Activated CD8-positive, alpha-beta memory T cell treated with anti-CD3 and anti-CD28 coated beads, Interleukin-2, amount 50 U/mL, for 48 hours (primary cell): Measurements from ENCODE around the gene CCDC174.
"Not testable (repeated sequence)": the region's sequence is repeated elsewhere in the genome, so short reads cannot be mapped to it uniquely, and the experiment has no call there.

Experiments
- DNase-seq: peaks from one replicate; pipeline ENCODE4 v3.0.0-alpha.2; 2020

The CCDC174 gene

DNA sequence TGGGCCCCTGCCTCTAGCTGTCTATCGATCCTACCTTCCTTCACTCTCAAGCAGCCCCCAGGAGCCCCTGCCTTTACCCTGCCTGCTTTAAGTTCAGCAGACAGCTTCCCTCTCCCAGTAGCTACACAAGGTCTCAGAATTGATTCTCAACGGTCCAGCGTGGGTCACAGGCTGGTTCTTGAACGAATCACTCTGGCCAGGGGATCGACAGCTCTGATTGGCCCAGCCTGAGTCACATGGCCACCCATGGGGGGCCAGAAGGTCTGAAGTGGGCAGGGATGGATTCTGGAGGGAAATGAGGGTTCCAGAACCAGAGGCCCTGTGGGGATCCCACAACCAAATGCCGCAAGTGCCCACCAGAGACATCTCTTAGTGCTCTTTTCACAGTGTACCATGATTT is 23.7 kb upstream of the CCDC174 start:
- no peak for DNase-seq

DNA sequence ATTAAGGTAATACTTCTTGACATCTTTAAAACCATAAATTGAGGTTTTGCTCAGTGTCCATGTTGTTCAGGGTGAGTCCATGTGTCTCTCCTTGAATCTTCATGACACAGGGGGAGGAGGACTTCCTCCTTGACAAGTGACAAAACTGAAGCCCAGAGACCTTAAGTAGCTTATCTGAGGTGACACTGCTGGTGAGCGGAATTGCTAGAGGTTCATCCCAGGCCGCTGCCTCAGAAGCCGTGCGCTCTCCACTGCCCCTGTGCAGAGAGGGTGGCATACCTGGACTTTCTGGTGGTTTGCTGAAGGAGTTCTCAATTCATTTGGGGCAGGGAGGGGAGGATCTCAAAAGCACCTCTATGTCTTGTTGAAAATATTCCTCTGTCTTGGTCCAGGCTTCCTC is 23.2 kb upstream of the CCDC174 start:
- DNase-seq, result no peak

GRCh38 chr3:14630404-14631100 is 21.0 kb upstream of the CCDC174 start:
- DNase-seq, result peak; percentile 30

DNA sequence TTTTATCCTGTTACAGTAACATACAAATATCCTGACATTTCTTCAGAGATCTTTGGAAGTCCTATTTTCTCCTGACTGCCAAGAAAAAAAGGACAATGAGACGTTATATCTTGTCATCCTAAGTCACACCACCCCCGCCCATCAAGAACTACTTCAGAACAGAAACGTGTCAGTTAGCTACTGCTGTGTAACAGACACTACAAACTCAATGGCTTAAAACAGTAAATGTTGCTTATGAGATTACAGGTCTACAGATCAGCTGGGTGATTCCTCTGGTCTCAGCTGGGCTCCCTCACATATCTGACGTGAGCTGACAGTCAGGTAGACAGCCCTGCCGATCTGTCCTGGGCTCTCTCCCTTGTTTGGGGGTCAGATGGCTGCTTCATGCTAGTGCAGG is 20.5 kb upstream of the CCDC174 start:
- DNase-seq, result peak; percentile 25

- DNase-seq, result no peak
These were observed 19.7 kb upstream of the CCDC174 start for GRCh38 chr3:14631687-14632441.

DNA sequence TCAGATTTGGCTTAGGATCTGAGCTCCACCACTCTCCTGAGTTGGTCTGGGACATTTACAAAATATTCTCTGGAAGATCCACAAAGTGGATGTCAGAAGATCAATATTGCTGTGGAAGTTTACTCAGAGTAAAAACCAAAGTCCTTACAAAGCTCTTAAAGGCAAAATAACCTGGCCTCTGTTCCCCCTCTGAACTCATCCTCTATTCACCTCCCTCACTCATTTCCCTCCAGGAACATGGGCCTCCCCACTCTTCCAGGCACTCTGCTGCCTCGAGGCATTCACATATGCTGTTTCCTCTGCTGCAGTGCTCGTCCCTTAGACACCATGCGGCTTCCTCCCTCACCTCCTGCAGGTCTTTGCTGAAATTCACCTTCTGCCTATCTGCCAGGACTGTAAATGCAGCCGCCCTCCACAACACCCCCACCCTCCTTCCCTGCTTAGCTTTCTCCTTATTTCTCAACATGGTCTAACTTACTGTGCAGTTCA is 19.1 kb upstream of the CCDC174 start:
- DNase-seq, result no peak

DNA sequence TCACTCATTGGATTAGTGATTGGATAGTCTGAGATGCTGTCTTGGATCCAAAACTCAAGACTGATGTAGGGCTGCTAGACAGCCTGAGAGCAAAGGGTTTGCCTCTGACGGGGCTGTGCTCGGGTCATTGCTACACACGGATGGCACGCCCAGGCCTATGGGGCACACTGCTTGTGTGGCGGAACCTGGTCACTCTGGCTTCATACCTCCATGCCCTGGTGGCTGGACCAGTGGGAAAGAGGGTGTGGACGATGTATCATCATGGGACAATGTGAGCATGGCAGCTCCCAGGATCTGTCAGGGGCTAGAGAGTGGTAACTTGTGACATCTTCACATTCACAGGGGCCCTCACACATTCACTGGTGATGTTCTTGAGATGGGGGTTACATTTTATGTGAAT is 18.1 kb upstream of the CCDC174 start:
- DNase-seq, result no peak

DNA sequence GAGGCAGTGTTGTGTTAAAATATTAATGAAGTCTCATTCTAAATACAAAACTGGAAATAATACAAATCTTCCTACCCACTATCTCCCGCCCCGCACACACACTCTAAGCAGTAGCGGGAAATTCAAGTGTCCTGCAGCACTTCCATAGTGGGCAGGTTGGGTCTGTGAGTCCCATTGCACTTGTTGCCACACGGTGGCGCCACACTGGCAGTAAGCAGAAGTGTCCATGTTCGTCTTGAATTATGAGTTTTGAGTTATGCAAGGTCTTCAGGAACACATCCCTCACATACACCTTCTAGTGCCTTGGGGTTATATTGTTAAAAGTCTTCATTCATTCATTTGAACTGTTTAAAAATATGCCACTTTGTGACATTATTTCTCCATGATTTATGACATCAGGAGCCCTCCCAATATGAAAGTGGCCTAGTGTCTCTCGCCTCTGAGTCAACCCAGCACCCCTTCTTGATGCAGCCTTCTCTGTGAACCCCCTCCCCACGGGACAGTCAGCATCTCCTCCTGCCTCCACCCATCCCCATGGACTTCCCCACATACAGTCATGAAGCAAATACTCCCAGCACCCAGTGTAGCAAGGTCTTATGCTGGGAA is 17.6 kb upstream of the CCDC174 start:
- DNase-seq, result peak; percentile 75

GRCh38 chr3:14634763-14635400 is 16.7 kb upstream of the CCDC174 start:
- no peak for DNase-seq

- DNase-seq, result peak; percentile 3
These were observed 15.0 kb upstream of the CCDC174 start for GRCh38 chr3:14636496-14637087.

GRCh38 chr3:14640157-14640562 is 11.4 kb upstream of the CCDC174 start:
- DNase-seq, result no peak

DNA sequence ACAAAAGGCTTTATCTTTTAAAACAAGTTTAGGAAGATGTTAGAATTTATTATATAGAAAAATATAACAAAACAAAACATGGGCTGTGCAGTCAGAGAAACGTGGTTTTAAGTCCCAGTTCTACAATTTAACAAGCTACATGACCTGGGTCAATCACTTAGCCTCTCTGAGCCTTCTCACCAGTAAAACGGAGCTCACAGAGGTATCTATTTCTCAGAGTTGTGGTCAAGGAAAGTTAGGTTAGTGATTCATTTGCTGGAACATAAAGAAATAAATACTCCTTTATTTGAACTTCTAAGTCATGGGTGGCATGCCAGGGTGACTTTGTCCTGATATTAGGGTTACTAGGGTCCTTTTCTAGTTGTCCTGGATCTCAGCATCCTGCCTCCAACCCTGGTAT is 10.8 kb upstream of the CCDC174 start:
- no peak for DNase-seq

- no peak for DNase-seq
These were observed 10.2 kb upstream of the CCDC174 start for GRCh38 chr3:14641346-14641745.

GRCh38 chr3:14645453-14645852 is 6.1 kb upstream of the CCDC174 start:
- no peak for DNase-seq

- DNase-seq, result no peak
These were observed 5.4 kb upstream of the CCDC174 start for GRCh38 chr3:14646131-14646573.

DNA sequence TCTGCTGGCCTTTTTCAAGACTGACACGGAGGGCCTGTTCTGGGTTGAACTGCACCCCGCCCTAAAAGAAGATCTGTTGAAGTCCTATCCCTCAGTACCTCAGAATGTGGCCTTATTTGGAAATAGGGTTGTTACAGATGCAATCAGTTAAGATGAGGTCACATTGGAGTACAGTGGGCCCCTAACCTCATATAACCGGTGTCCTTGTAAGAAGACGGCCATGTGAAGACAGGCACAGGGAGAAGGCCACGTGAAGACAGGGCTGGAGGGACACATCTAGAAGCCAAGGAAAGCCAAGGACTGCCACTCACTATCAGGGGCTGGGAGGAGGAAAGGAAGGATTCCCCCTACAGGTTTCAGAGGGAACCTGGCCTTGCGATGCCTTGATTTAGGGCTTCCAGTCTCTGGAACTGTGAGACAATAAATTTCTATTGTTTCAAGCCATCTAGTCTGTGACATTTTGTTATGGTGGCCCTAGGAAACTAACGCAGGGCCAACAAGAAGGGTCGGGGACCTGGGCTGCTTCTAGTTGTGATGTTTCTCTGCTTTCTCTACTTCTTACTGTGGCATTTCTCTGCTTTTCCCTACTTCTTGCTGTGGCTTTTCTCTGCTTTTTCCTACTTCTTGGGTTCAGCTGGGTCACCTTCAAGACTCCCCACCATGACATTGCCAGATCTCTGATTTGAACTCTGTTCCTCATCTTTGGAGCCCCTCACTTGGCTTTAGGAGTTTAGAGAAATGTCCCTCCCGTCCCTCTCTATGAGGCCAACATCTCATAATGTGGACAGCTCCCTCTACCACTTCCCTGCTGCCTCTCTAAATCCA is 4.8 kb upstream of the CCDC174 start:
- DNase-seq, result no peak

DNA sequence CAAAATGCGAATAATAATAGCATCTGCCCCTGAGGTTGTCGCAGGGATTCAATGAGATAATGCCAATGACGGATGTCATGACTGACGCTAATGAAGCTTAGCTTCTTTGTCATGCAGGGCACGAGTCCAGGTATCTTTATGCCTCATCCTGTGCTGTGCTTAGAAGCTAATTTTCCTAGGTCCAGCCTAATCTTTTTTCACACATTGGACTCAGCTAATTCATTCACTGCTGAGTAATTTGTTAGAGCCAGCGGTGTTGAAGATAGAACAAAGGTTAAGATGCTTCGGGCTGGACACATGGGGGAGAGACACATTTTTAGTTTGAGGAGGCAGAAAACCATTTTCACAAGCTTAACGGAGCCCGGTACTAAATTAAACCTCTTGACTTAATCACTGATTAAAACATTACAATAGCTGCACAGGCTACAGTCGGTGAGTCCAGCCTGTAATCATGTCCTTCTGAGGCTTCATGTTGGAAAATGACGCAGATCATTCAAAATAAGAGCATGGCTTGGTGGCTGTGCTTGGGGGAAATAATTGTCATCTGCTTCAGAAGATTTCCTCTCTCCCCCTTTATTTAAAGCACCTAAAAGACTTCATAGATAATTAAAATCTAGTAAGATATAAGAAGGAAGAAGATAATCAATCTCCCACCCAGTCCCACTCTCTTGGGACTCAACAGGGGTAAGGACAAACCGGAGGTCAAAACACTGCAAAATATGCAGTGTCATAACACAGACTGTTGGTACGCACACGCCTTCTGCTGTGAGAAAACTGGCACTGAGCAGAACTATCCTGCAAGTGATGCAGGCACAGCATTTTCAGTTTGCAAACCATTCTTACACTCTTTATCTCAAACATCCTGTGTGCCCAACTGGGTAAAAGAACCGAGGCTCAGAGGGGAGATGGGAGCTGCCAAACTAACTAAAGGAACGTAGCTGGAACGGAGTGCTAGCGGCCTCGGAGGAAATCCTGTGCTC is 3.3 kb upstream of the CCDC174 start:
- no peak for DNase-seq

DNA sequence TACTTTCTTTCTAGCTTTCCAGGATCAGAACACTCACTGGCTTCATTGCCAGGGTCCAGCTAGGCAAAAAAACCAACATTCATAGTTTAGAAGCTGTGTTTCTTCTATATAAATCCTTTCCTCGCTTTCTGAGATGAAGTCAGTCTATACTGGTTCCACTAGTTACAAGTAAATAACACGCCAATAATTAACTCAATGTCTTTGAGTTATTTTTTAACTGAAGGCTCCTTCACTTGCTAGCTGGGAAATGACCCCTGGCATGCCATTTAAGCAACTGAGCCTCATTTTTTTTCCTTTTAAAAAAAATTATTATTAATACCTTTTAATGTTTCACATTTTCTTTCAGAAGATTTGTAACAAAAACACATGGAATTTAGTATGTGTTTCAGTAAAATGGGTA is 2.1 kb upstream of the CCDC174 start:
- DNase-seq, result no peak

DNA sequence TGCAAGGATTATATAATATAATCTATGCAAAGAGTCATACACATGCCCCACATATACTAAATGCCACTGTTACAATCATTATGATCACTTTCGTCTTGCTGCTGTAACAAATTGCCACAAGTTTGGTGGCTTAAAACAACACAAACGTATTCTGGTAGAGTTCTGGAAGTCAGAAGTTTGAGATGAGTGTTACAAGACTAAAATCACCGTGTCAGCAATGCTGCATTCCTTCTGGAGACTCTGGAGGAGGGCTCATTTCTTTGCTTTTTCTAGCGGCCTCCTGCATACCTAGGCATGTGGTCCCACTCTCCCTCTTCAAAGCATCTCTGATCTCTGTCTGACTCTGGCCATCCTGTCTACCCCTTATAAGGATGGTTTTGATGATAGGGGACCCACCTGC is 1.4 kb upstream of the CCDC174 start:
- no peak for DNase-seq

DNA sequence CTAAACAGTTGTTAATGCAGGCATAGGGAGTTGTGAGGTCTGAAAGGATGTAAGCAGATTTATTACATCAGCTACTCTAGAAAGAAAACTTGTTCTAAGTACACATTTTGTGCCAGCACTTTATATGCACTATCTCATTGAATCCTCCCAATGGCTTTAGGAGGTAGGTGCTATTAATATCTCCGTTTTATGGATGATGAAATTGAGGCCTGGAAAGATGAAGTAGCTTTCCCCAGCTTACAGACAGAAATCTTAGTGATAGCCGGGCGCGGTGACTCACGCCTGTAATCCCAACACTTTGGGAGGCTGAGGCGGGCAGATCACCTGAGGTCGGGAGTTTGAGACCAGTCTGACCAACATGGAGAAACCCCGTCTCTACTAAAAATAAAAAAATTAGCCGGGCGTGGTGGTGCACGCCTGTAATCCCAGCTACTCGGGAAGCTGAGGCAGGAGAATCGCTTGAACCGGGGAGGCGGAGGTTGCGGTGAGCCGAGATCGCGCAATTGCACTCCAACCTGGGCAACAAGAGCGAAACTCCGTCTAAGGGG is 872 bp downstream of the CCDC174 start:
- DNase-seq, result not testable (repeated sequence)

GRCh38 chr3:14657579-14657978 is 6.0 kb downstream of the CCDC174 start:
- DNase-seq, result no peak
